Measurements from ENCODE around the gene SLC52A1.
"Not testable (repeated sequence)": the region's sequence is repeated elsewhere in the genome, so short reads cannot be mapped to it uniquely, and the experiment has no call there.

SLC52A1 gene

DNA sequence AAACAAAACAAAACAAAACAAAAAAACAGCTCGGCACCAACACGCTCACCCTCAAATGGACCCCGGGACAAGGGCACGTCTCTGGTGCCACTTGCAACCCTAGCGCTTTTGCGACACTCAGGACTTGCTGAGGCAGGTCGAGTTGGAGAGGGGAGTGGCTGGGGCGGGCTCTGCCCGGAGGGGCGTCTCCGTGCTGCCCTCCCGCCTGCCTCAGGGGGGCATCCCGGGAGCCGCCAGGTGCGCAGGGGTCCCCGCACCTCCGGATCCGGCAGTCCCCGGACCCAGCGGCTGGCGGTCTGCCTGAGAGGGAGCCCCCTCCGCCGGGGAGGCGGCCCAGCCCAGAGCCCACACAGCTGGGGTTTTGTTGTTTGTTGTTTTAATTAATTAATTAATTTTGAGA is at the start of gene SLC52A1:
TSS of gene SLC52A1 (minus strand) at position 112 of the 400 bp plus-strand sequence. CDS start 820 bp downstream, outside the sequence.
- no peak for DNase-seq (ENCODE audit: low read depth in 2 of 2)

DNA sequence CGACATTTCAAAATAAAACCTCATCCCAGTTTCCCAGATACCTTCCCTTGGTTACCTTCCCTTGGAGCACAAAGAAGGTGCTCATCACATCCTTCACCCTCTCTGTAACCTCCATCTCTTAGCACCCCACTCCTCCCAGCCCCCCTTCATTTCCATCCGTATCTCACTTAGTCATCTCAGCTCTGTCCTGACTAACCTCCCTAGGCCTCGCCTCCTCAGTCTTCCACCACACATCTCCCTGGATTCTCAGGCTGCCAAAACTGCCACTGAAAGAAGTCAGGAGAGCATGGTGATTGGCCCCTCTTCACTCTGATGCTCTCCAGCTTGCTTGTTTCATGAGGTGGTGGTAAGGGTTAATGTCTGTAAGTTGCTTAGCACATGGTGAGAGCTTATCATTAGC is 45.4 kb upstream of the SLC52A1 start:
- no peak for DNase-seq (ENCODE audit: low read depth in 2 of 2)

DNA sequence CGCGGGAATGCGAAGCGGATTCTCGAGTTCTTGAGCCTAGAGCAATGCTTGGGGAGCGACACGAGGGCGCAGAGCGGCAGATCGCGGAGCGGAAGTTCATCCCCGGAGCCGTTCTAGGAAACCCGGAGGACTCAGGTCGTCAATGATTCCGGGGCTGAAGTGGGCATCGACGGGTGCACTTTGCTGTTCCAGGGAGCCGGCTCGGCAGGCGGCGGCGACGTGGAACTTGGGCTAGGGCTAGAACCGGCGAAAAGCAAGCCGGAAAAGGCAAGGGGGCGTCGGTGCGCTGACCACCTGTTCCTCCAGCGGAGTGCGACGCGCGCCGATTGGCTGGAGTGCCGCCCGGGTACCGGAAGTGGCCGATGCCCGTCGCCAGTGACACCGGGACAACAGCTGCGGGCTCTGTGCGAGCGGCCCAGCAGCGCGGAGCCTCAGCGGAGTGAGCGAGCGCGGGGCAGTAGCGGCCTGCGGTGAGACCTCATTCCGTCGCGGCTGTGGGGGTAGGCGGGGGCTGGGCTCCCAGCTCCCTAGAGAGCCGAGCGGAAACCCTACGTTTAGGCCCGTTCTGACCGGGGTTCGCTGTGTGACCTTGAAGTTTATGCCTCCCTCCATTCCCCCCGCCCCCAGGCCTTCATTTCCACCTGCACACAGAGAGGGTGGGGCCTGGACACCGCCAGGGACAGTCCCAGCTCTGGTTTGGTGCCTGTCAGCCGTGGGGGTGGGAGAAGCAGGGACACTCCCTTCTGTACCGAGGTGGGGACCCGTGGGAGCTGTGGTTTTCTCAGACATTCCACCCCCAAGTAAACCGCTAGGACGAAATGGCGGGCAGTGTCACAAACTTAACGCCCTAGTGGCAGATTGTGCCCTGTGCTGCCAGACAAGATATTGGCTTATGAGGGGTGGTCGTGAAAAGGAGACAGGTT is 43.1 kb upstream of the SLC52A1 start, which contains the start of gene ZFP3:
TSS of gene ZFP3 (plus strand) at position 362 of the 923 bp plus-strand sequence. CDS start 13,038 bp downstream, outside the sequence.
- peak; percentile 73 for DNase-seq (ENCODE audit: low read depth in 2 of 2)

DNA sequence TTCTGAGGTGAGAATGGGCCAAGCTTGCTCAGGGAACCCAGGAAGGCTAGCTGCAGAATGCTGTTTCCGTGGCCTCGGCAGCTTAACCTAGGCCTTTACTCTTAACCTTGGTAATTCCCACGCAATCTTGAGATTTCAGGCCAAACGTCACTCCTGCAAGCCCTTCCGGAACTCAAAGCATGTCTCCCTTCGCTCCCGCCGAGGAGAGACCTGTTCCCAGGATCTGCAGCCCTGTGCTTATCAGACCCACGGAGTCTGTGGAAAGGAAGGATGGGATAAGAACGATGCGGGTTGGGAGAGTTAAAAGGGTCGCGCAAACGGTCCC is 42.5 kb upstream of the SLC52A1 start:
- DNase-seq (ENCODE audit: low read depth in 2 of 2): no peak

DNA sequence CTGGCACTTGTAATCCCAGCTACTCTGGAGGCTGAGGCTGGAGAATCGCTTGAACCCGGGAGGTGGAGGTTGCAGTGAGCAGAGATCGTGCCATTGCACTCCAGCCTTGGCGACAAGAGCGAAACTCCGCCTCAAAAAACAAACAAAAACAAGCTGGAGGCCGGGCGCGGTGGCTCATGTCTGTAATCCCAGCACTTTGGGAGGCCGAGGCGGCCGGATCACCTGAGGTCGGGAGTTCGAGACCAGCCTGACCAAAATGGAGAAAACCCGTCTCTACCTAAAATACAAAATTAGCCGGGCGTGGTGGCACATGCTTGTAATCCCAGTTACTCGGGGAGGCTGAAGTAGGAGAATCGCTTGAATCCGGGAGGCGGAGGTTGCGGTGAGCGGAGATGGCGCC is 42.0 kb upstream of the SLC52A1 start:
- not testable (repeated sequence) for DNase-seq (ENCODE audit: low read depth in 2 of 2)

DNA sequence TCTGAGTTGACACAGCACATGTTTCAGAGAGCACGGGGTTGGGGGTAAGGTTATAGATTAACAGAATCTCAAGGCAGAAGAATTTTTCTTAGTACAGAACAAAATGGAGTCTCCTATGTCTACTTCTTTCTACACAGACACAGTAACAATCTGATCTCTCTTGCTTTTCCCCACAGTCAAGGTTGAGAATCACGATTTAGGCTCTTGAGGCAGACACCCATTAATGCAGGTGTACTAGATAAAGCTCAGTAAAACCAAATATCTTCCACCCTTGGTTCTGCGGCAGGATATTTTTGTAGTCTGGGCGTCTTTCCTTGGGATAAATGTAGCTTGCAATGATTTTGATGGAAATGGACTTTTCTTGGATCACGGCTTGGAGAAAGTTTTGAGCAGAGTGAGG is 40.2 kb upstream of the SLC52A1 start:
- DNase-seq (ENCODE audit: low read depth in 2 of 2): not testable (repeated sequence)

DNA sequence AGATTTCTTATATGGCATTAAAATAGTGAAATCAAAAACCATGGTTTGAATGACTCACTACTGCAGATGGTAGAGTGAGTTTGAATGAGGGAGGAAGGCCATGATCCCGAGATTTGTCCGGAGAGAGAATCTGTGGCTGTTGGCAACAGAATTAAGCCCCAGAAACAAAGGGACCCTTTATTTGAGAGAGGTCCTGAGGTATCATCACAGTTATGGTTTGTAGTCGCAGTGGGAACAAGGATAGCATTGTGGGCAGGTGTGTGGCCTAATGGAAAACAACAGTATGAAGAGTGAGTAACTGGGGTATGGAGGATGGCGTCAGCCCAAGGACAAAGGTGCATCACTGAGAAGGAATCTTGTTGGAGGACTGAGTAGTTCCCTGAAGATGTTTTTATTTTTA is 34.5 kb upstream of the SLC52A1 start:
- no peak for DNase-seq (ENCODE audit: low read depth in 2 of 2)

DNA sequence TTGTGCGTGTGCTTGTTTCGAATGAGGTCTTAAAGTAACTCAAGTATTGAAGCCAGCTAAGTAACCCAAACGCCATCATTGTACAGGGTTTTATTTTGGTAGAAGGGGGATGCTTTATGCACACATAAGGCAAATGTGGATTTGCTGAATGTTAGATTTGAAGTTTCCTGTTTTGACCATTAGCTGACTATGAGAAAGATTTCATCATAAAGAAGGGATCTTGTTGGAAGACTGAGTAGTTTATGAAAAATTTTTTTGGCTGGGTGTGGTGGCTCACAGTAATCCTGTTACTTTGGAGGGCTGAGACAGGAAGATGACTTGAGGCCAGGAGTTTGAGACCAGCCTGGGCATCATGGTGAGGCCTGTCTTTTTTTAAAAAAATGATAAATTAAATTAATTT is 33.0 kb upstream of the SLC52A1 start:
- DNase-seq (ENCODE audit: low read depth in 2 of 2): no peak

DNA sequence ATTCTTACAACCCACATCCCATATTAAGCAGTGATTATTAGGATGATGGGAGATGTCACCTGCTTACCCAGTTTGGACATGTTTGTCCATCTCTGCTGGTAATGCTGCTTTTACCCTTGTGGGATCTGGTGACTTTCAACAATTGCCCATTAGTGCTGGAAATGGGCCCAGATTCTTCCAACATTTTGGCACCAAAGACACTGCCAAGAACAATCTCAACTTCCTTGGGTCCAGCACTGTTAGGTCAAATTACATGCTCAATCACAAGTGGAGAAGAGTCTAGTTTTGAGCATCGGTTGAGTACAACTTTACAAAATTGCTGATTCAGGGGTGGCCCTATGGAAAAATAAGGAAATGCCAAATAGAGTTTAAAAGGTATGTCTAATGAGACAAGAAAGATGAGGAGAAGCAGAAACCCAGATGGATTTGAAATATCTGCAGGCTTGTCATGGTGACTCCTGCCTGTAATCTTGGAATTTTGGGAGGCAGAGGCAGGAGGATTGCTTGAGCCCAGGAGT is 30.1 kb upstream of the SLC52A1 start:
- no peak for DNase-seq (ENCODE audit: low read depth in 2 of 2)

DNA sequence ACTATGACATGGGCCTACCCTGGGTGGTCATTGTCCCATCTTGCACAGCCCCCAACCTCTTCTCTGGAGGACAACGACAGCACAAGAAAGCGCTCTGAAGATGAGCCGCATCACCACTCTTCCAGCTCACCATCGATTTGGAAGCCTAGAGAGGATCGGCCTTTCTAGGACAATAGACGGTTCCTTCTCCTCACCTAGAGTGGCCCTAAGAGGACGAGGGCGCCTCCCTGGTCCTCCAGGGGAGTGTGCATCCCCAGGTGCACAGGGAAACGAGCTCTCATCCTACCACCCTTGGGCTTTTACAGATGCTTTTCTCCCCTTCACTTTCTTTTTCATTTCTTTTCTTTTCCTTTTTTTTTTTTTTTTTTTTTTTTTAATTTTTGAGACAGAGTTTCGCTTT is 20.3 kb upstream of the SLC52A1 start:
- DNase-seq (ENCODE audit: low read depth in 2 of 2): no peak

DNA sequence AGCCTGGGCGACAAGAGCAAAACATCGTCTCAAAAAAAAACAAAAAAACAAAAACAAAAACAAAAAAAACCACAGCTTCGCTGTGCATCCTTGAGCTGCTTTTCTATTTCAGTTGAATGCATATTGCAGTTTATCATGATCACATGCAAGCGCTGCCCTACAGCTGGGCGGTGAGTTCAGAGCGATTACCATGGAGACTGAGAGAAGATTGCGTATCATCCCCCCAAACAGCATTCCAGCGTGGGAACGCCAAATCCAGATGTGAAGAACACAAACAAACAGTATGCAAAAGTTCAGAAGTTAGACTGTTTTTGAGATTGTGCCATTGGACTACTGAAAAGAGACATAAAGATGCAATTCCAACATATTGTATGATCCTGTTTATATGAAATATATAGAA is 15.1 kb upstream of the SLC52A1 start:
- DNase-seq (ENCODE audit: low read depth in 2 of 2): no peak

DNA sequence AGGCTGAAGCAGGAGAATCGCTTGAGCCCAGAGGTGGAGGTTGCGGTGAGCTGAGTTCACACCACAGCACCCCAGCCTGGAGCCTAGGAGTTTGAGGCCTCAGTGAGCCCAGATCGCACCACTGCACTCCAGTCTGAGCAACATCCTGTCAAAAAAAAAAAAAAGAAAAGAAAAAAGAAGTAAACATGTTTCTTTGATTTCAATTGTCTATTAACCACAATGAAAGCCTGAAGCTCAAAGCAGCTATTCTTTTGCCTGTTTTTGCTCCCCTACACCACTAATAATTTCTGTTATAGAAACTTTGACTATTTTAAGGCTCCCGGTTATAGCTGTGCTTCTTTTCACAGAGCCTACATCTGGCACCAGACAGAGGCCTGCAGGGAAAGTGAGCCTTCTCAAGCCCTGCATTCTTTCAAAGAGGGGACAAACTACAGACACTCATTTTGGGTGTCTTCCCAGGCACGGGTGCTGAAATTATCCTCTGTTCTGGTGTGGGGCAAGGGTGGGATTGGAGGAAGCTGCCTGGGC is 14.2 kb upstream of the SLC52A1 start:
- peak; percentile 14 to 47 for DNase-seq (ENCODE audit: low read depth in 2 of 2)

DNA sequence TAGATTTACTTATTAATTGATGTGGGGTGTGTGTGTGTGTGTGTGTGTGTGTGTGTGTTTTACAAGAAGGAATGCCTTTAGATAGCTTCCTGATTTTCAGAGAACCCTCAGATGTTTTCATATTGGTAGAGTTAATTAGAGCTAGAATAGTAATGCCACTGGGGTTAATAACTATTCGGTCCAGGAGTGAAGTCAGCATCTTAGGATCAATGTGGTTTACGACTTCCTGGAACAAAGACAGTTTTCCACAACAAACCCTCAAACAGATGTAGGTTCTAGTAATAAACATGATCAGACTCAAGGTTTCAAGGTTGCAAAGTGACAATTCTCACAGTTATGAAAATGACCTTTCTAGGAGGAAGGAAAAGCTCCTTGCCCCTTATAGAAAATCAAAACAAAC is 12.2 kb upstream of the SLC52A1 start:
- DNase-seq (ENCODE audit: low read depth in 2 of 2): no peak

DNA sequence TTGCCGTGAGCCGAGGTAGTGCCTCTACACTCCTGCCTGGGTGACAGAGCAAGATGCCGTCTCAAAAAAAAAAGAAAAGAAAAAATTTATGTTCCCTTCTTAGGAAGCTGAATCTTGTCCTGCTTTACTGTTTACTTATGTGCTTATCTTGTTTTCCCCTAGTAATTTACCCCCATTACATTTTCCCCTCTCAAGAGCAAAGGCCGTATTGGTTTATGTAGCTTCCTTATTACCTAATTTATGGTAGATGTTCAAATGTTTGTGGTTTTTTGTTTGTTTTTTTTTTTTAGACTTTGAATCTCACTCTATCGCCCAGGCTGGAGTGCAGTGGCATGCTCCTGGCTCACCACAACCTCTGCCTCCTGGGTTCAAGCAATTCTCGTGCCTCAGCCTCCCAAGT is 10.3 kb upstream of the SLC52A1 start:
- DNase-seq (ENCODE audit: low read depth in 2 of 2): no peak

DNA sequence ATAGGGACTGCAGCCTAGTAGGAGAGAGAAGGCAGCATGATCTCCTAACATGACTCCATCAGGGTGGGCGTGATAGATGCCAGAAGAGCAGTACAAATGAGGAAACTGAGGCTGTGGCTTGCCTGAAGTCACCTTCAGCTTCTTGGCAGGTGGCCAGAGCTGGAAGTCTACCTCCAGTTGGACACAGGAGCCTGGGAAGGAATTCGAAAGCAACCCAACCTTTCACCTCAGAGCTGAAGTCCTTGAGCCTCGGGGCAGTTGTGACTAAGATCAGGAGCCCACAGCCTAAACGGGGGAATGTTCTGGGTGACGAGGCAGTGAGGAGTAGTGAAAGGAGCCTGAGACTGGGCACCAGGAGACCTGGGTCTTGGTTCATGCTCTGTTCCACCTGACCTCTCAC is 9.4 kb upstream of the SLC52A1 start:
- DNase-seq (ENCODE audit: low read depth in 2 of 2): no peak

DNA sequence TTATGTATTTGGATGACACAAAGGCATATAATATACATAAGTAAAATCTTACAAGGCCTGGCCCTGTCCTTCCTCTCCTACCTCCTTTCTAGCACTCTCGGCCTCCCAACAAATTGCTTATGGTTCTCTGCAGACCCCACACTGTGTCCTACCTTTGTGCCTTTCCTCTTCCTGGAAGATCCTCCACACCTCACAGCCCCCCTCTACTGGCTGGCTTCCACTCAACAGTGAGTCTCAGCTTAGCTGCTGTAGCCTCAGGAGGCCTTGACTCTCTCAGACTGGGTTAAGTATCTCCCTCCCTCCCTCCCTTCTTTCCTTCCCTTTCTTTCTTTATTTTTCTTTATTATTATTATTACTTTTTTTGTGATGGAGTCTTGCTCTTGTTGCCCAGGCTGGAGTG is 8.3 kb upstream of the SLC52A1 start:
- no peak for DNase-seq (ENCODE audit: low read depth in 2 of 2)

DNA sequence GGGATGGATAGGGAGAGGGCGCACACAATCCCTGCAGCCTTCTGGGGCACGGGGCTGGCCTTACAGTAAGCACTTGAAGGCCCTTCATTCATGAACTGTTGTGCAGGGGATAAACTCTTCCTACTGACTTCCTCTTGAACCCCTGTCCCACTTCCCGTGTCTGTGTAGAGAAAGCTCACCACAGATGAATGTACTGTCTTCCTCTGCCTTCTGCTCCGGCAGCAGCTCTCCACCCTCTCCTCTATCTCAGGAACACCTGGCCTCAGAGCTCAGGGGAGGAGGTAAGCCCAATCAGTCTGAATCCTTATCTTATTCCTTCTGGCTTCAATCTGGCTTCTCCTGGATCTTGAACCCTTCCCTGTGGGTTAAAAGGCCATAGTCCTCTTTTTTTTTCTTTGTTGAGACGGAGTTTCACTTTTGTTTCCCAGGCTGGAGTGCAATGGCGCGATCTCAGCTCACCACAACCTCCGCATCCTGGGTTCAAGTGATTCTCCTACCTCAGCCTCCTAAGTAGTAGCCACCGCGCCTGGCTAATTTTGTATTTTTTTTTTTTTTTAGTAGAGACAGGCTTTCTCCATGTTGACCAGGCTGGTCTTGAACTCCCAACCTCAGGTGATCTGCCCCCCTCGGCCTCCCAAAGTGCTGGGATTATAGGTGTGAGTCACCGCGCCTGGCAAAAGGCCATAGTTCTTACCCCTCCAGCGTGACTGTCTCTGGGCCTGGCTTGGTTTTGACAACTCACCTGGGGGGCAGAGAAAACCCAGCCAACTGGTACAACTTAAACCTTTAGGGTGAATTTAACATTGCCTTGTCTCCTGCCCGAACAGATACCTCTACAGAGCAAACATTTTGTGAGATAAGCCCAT is 7.2 kb upstream of the SLC52A1 start:
- no peak for DNase-seq (ENCODE audit: low read depth in 2 of 2)

DNA sequence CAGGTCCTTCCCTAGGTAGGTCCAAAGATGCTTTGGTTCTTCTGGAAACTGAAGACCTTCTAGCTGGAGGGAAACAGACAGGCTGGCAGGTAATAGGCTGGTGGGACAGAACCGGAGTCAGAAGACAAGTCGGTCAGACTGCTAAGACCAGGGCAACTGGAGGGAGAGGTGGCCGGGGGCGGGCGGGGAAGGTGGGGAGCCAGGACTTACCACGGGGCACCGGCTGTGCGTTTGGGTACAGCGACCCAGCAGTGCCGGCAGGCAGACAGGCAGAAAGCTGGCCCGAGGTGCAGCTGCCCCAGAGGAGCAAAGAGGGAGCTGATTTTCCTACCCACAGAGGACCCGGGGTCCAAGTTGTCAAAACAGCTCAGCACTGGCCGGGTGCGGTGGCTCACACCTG is 575 bp downstream of the SLC52A1 start:
- no peak for DNase-seq (ENCODE audit: low read depth in 2 of 2)

DNA sequence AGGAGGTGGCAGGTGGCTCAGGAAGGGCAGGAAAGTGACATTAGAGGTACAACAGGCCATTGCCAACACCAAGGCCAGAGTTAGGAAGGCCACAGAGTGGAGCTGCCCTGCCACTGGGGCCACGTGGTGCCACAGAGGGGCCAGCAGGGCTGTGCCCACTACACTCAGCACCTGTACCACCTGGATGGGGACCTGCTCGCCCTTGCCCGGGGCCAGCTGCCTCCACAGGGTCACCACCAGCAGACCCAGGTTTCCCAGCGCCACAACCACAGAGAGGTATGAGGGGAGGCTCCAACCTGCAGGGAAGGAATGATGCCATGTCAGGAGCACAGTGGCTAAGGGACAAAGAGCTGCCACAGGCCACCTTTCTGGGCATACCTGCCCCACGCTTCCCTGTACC is 1.2 kb downstream of the SLC52A1 start:
- no peak for DNase-seq (ENCODE audit: low read depth in 2 of 2)

DNA sequence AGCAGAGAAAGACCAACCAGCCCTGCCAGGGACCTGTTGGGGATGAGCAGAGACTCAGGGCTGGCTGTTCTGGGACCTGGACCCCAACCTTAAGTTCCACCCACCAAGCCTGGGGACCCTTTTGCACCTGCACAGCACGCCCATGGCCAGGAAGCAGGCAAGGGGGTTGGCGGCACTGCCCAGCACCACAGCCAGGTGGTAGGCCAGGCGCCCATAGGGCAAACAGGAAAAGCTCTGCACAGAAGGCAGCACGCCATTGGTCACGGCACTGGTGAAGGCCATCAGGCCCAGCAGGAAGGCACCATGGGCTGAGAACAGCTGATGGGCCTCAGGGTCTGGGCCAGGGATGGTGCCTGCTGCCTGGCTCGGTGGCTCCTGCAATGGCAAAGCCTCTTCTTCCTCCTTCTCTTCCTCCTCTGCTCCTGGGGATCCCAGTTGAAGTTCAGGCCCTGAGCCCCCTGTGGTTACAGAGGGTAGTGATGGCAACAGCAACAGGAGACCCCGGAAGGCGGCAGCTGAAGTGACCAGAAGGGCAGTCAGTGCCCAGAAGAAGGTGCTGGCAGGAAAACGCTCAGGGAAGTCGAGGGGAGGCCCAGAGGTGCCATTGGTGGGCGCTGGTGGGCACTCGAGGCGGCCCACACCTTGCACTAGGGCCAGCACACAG is 1.7 kb downstream of the SLC52A1 start:
- DNase-seq (ENCODE audit: low read depth in 2 of 2): no peak

DNA sequence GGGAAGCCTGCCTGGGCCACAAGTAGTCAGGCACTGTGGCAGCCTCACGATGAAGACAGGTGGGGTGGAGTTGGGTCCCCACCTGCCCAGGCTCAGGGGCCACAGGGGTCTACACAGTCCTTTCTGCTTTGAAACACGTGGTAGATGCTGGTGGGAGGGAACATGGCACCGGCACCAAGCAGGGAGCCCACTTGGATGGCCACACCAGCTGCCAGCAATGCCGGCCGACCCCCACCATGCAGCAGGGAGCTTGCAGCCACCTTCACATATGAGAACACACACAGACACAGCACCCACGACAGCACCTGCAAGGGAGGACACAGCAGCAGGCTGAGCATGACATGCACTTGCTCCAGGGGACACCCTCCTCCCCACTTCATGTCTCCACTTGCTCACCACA is 2.4 kb downstream of the SLC52A1 start:
- no peak for DNase-seq (ENCODE audit: low read depth in 2 of 2)
